GM12878 (cell line): ENCODE results near the gene ZNF423. TPM values are rescaled to one million over a fixed set of nuclear protein-coding genes. Genes with fewer than 3 reads are reported as not detected.

Experiments
- ATAC-seq: fragments of 200-7000 bp; cut with Tn5 transposase; 3 replicates; pipeline ENCODE4 v1.9.1; 2020; ENCODE audit warnings: mild to moderate bottlenecking, moderate library complexity
- BruUV-seq: library from RNA; stranded (reverse); fragments of 400-500 nt; replicated peaks from 2 replicates; lab custom pipeline; 2021; lab: Mats Ljungman, UMichigan
- CTCF ChIA-PET: fragments of 300-600 bp; sonication (Branson Sonifier 250); formaldehyde crosslinking; extraction: SDS; loops from one replicate; lab custom pipeline; 2021; ENCODE audit warnings: inconsistent platforms; lab: Yijun Ruan, JAX
- POLR2A ChIA-PET: fragments of 350-600 bp; formaldehyde crosslinking; extraction: SDS; loops from one replicate; lab custom pipeline; 2021; ENCODE audit warnings: inconsistent platforms; lab: Charles Lee
- RAD21 ChIA-PET: fragments of 300-600 bp; sonication (Branson Sonifier 250); formaldehyde crosslinking; loops from one replicate; lab custom pipeline; 2023; ENCODE audit warnings: antibody characterized with exemption; ENCODE audit not compliant: unreplicated experiment; lab: Charles Lee
- SMC1A ChIA-PET: fragments of 300-600 bp; sonication (Branson Sonifier 250); formaldehyde crosslinking; loops from one replicate; lab custom pipeline; 2023; ENCODE audit not compliant: unreplicated experiment, uncharacterized antibody; lab: Charles Lee
- DNase-seq: peaks from one replicate; pipeline ENCODE4 v3.0.0-alpha.2; 2011; ENCODE audit warnings: low read depth, low spot score
- FAIRE-seq: peaks from 3 replicates; lab custom pipeline; 2011; peaks lifted over from hg19 to GRCh38; lab: Jason Lieb, UNC
- H2AFZ ChIP-seq: 2 replicates; pipeline ENCODE4 v1.6.0; 2011; ENCODE audit warnings: low read depth, low read length, control low read depth; ENCODE audit not compliant: control insufficient read depth
- H3K27ac ChIP-seq: 2 replicates; pipeline ENCODE4 v1.5.1; 2011; ENCODE audit warnings: control low read depth; ENCODE audit not compliant: control insufficient read depth, insufficient read depth
- H3K27me3 ChIP-seq, 2 experiments: replicated peaks in 1 of 2; 2 replicates each; pipeline versions ENCODE4 v1.6.0 to v1.6.1; 2011; ENCODE audit warnings: low read length in 1 of 2; ENCODE audit not compliant: control insufficient read depth in 2 of 2, insufficient read depth in 2 of 2
- H3K36me3 ChIP-seq, 2 experiments: 2 replicates each; pipeline ENCODE4 v1.5.1; 2011; ENCODE audit warnings: low read length in 1 of 2; ENCODE audit not compliant: control insufficient read depth in 2 of 2, insufficient read depth in 2 of 2
- H3K4me1 ChIP-seq: 2 replicates; pipeline ENCODE4 v1.6.1; 2011; ENCODE audit warnings: mild to moderate bottlenecking, low read length, moderate library complexity, mixed read lengths; ENCODE audit not compliant: control insufficient read depth, insufficient read depth
- H3K4me2 ChIP-seq: 2 replicates; pipeline ENCODE4 v1.6.0; 2011; ENCODE audit warnings: control low read depth; ENCODE audit not compliant: control insufficient read depth, insufficient read depth
- H3K4me3 ChIP-seq: fragments of 200-600 bp; sonication (generic); 2 replicates; pipeline ENCODE4 v1.5.1; 2016
- H3K79me2 ChIP-seq: 2 replicates; pipeline ENCODE4 v1.6.0; 2011; ENCODE audit warnings: low read length; ENCODE audit not compliant: control insufficient read depth, insufficient read depth
- H3K9ac ChIP-seq: 2 replicates; pipeline ENCODE4 v1.8.0; 2011; ENCODE audit warnings: low read length, control low read depth, mixed read lengths; ENCODE audit not compliant: control insufficient read depth, insufficient read depth
- H3K9me3 ChIP-seq: replicated peaks from 3 replicates; pipeline ENCODE4 v1.5.1; 2011; ENCODE audit warnings: mild to moderate bottlenecking, low read length; ENCODE audit not compliant: control insufficient read depth, insufficient read depth
- H4K20me1 ChIP-seq: 2 replicates; pipeline ENCODE4 v1.6.0; 2011; ENCODE audit not compliant: control insufficient read depth, insufficient read depth
- CEBPB ChIP-seq, 2 experiments: fragments of 150-350 bp in 1 of 2; IDR thresholded peaks; 2 replicates each; pipeline ENCODE4 v1.6.1; 2012 to 2014; ENCODE audit warnings: low read depth in 2 of 2, low read length in 2 of 2, borderline replicate concordance in 1 of 2, inconsistent platforms in 1 of 2
- MYC ChIP-seq: IDR thresholded peaks from 2 replicates; pipeline ENCODE4 v1.6.1; 2011; ENCODE audit warnings: mild to moderate bottlenecking, low read length, moderate library complexity, inconsistent platforms; ENCODE audit not compliant: insufficient read depth, insufficient replicate concordance, insufficient read length, severe bottlenecking
- POLR2AphosphoS5 ChIP-seq: IDR thresholded peaks from 2 replicates; pipeline ENCODE4 v1.6.1; 2011; ENCODE audit warnings: mild to moderate bottlenecking, low read length, inconsistent platforms
- RELA ChIP-seq: fragments of 450-650 bp; IDR thresholded peaks from 2 replicates; pipeline ENCODE4 v1.8.0; 2014; ENCODE audit warnings: borderline replicate concordance; ENCODE audit not compliant: partially characterized antibody
- STAT3 ChIP-seq: IDR thresholded peaks from 2 replicates; pipeline ENCODE4 v1.6.1; 2011; ENCODE audit warnings: low read depth, low read length, improper control_type of control experiment
- TCF12 ChIP-seq: IDR thresholded peaks from 2 replicates; pipeline ENCODE4 v1.6.1; 2011; ENCODE audit warnings: low read depth, mild to moderate bottlenecking, low read length
- ZNF217 ChIP-seq: fragments of 450-650 bp; IDR thresholded peaks from 2 replicates; pipeline ENCODE4 v1.6.1; 2017; ENCODE audit warnings: antibody characterized with exemption, mild to moderate bottlenecking
- ZNF384 ChIP-seq: IDR thresholded peaks from 2 replicates; pipeline ENCODE4 v1.6.1; 2012; ENCODE audit warnings: low read depth, mild to moderate bottlenecking, low read length, improper control_type of control experiment, borderline replicate concordance
- ZNF592 ChIP-seq: fragments of 450-650 bp; IDR thresholded peaks from 2 replicates; pipeline ENCODE4 v1.6.1; 2017; ENCODE audit warnings: mild to moderate bottlenecking, moderate library complexity
- WGBS: methylation state at CpG from one replicate; pipeline ENCODE4 v1.1.6; 2016; ENCODE audit warnings: low lambda C conversion rate; ENCODE audit not compliant: insufficient replicate concordance, insufficient coverage; ENCODE audit errors: missing lambda C conversion rate; 5-methylcytosine and 5-hydroxymethylcytosine counted together
- in situ Hi-C: fragments of 300-500 bp; cut with MboI; formaldehyde crosslinking; loops from 9 replicates; pipeline ENCODE4 v1.14.3; 2018; ENCODE audit warnings: mixed read lengths
- intact Hi-C: fragments of 100-400 bp; cut with micrococcal nuclease; formaldehyde crosslinking; loops from one replicate; pipeline ENCODE4 v1.14.2; 2022; ENCODE audit not compliant: unreplicated experiment
- polyA plus RNA-seq, 11 experiments: library from polyadenylated mRNA; depleted of rRNA in 4 of 11; unstranded in 6 of 11; stranded (reverse) in 5 of 11; fragments of >200 nt; fragmentation: Nextera tagmentation in 4 of 11; fragmentation: Illumina TruSeq in 1 of 11; extraction: Ambion mirVana in 4 of 11; extraction: Trizol in 1 of 11; gene quantifications; 1 replicate in 1 of 11; 2 replicates in 10 of 11; pipeline versions ENCODE4 v1.2.1 to v1.2.3, GENCODE V29; 2011 to 2016; ENCODE audit warnings: inconsistent platforms in 2 of 11, missing spikeins in 2 of 11, low read depth in 1 of 11
- total RNA-seq, 4 experiments: library from RNA; depleted of rRNA in 3 of 4; stranded (reverse); fragments of >200 nt in 3 of 4; fragmentation: Illumina TruSeq in 1 of 4; extraction: Trizol in 1 of 4; gene quantifications; 2 replicates each; pipeline versions ENCODE4 v1.2.1 to v1.2.3, GENCODE V29; 2013 to 2021

Gene ZNF423
- total and polyA plus RNA-seq, 10 of the 15 experiments (the other 5 are each of a cell fraction or from before 2014, with no cell fraction given), result 0.03 to 0.64 (median 0.10) TPM

DNA sequence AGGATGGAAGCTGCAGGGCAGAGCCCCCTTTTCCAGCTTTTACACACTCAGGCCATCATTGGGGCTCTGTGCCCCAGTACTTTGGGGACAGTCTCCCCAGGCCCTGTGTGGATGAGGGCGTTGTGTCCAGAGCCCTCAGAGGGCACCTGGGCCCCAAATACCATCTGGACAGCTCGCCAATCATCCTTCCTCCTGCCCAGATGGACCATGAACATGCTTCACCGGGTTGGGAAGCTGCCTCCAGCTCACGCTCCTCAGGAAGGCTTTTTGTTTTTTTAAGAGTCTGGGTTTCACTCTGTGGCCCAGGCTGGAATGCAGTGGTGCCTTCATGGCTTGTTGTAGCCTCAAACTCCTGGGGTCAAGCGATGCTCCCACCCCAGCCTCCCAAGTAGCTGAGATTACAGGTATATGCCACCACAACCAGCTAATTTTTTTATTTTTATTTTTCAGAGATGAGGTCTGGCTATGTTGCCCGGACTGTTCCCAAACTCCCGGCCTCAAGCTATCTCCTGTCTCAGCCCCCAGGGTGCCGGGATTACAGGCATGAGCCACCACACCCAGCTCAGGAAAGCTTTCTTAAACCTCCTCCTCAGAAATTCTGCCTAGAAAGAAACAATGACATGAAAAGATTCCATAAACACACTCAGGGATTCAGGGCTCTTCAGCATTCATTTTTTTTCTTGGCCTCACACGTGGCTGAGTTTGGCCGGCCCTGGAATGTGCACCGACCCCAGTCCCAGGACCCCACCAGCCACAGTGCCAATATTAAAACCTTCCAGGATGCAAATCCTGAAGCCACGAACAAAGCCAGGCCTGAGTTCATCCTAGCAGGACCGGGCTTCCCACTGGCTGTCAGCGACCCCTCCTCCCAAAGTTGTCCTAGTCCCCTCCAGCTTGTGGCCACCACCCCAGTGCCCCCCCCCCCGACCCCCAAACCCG, 27.4 kb upstream of the ZNF423 start:
- no peak for FAIRE-seq
- no peak overlapping the region for H3K27ac ChIP-seq
- H3K4me2 ChIP-seq, result no peak overlapping the region
- H2AFZ ChIP-seq, result no peak overlapping the region
- in situ Hi-C loops (no loop called here), intact Hi-C loops (no loop called here)
- H4K20me1 ChIP-seq, result no peaks in the 10 kb centered on the region
- no peak for DNase-seq
- ATAC-seq, result no peak
- BruUV-seq, result no TSS peak
- peaks cover 0 to 5% of the 10 kb centered on the region in 2 experiments; a peak in 2 of 4 replicates for H3K27me3 ChIP-seq
- TF ChIP-seq RELA (no peak), ZNF592 (no peak), MYC (no peak), ZNF217 (no peak), CEBPB (IDR thresholded peaks at IDR 0.05; ENCODE audit: borderline replicate concordance in 1 of 2, low read depth in 2 of 2, low read length in 2 of 2) (no peak), ZNF384 (no peak), POLR2AphosphoS5 (no peak), TCF12 (no peak), STAT3 (no peak)
- H3K4me1 ChIP-seq, result no peaks in the 10 kb centered on the region
- 18% methylated on average over 14 of the region's 16 CpGs for WGBS
- ChIA-PET RAD21 (no interaction called here), POLR2A (no interaction called here), CTCF (no interaction called here), SMC1A (no interaction called here)
- H3K36me3 ChIP-seq, result no peaks in the 10 kb centered on the region
- no peaks in the 10 kb centered on the region for H3K79me2 ChIP-seq
- H3K4me3 ChIP-seq, result no peak overlapping the region
- H3K9ac ChIP-seq, result no peak overlapping the region
- H3K9me3 ChIP-seq, result no peaks in the 10 kb centered on the region
